Keratinocyte (primary cell): ENCODE measurements around the gene MTCH1. TPM values are rescaled to one million over a fixed set of nuclear protein-coding genes. Genes with fewer than 3 reads are reported as not detected.

ENCODE experiments used
- DNase-seq: peaks from one replicate; pipeline ENCODE4 v3.0.0-alpha.2; 2011; ENCODE audit warnings: low read depth, missing footprints, low spot score
- FAIRE-seq: peaks from 2 replicates; lab custom pipeline; 2011; peaks lifted over from hg19 to GRCh38; lab: Jason Lieb, UNC
- H2AFZ ChIP-seq: 2 replicates; pipeline ENCODE4 v1.6.0; 2012; ENCODE audit warnings: low read length, control low read depth, inconsistent platforms; ENCODE audit not compliant: control insufficient read depth
- H3K27ac ChIP-seq: 2 replicates; pipeline ENCODE4 v1.5.1; 2011; ENCODE audit warnings: low read length; ENCODE audit not compliant: control insufficient read depth, insufficient read depth
- H3K27me3 ChIP-seq: 3 replicates; pipeline ENCODE4 v1.6.0; 2011; ENCODE audit warnings: low read length; ENCODE audit not compliant: control insufficient read depth, insufficient read depth; ENCODE audit errors: extremely low read depth
- H3K36me3 ChIP-seq, 2 experiments: 2 replicates in 1 of 2; 3 replicates in 1 of 2; pipeline ENCODE4 v1.5.1; 2011; ENCODE audit warnings: low read length in 2 of 2, mild to moderate bottlenecking in 1 of 2; ENCODE audit not compliant: control insufficient read depth in 2 of 2, insufficient read depth in 2 of 2; ENCODE audit errors: extremely low read depth in 1 of 2
- H3K4me1 ChIP-seq: 3 replicates; pipeline ENCODE4 v1.5.1; 2011; ENCODE audit warnings: low read length; ENCODE audit not compliant: control insufficient read depth, insufficient read depth; ENCODE audit errors: extremely low read depth
- H3K4me2 ChIP-seq: 3 replicates; pipeline ENCODE4 v1.6.0; 2011; ENCODE audit warnings: low read depth, low read length; ENCODE audit not compliant: control insufficient read depth, insufficient read depth; ENCODE audit errors: extremely low read depth
- H3K4me3 ChIP-seq, 3 experiments: fragments of 200-600 bp in 1 of 3; sonication (generic) in 1 of 3; 2 replicates in 2 of 3; 3 replicates in 1 of 3; pipeline ENCODE4 v1.5.1; 2011 to 2016; ENCODE audit warnings: low read length in 3 of 3, mild to moderate bottlenecking in 3 of 3, control low read depth in 2 of 3, inconsistent platforms in 1 of 3, low read depth in 1 of 3, mixed read lengths in 1 of 3, mixed run types in 1 of 3, moderate library complexity in 1 of 3; ENCODE audit not compliant: control insufficient read depth in 2 of 3, insufficient read depth in 2 of 3; ENCODE audit errors: extremely low read depth in 1 of 3
- H3K79me2 ChIP-seq: 2 replicates; pipeline ENCODE4 v1.6.0; 2012; ENCODE audit warnings: low read length; ENCODE audit not compliant: control insufficient read depth, insufficient read depth
- H3K9ac ChIP-seq: 3 replicates; pipeline ENCODE4 v1.6.0; 2011; ENCODE audit warnings: low read length; ENCODE audit not compliant: control insufficient read depth, insufficient read depth; ENCODE audit errors: extremely low read depth
- H3K9me1 ChIP-seq: 3 replicates; pipeline ENCODE4 v1.6.0; 2011; ENCODE audit warnings: low read length; ENCODE audit not compliant: control insufficient read depth, insufficient read depth; ENCODE audit errors: extremely low read depth
- H3K9me3 ChIP-seq: 2 replicates; pipeline ENCODE4 v1.5.1; 2012; ENCODE audit warnings: low read depth, low read length; ENCODE audit not compliant: control insufficient read depth
- H4K20me1 ChIP-seq: 3 replicates; pipeline ENCODE4 v1.6.0; 2011; ENCODE audit warnings: low read length; ENCODE audit not compliant: control insufficient read depth, insufficient read depth; ENCODE audit errors: extremely low read depth
- EZH2 ChIP-seq: IDR thresholded peaks from one replicate; pipeline ENCODE4 v1.6.1; 2012; ENCODE audit warnings: inconsistent platforms, mild to moderate bottlenecking, low read length, moderate library complexity
- dilution Hi-C: fragments of 300-500 bp; cut with MboI; formaldehyde crosslinking; loops from one replicate; pipeline ENCODE4 v1.7.0; 2020; ENCODE audit warnings: low sequenced_read_pairs; ENCODE audit not compliant: extremely low pct_ligation_motif_present
- polyA plus RNA-seq, 5 experiments: library from polyadenylated mRNA; depleted of rRNA in 3 of 5; stranded (reverse) in 3 of 5; stranded (forward) in 1 of 5; unstranded in 1 of 5; fragments of >200 nt; gene quantifications; 1 replicate in 1 of 5; 2 replicates in 3 of 5; 3 replicates in 1 of 5; pipeline versions ENCODE4 v1.2.1 to v1.2.3, GENCODE V29; 2011 to 2012; ENCODE audit warnings: missing spikeins in 2 of 5, low read depth in 1 of 5, low replicate concordance in 1 of 5
- TF ChIP-seq, protein P1 (sequence below), 3 experiments: IDR thresholded peaks in 1 of 3; conservative IDR thresholded peaks in 1 of 3; optimal IDR thresholded peaks in 1 of 3; 2 replicates in 2 of 3; 3 replicates in 1 of 3; pipeline versions ENCODE3 to v1.5.1; 2011; ENCODE audit warnings: low read length in 3 of 3, mild to moderate bottlenecking in 3 of 3, moderate library complexity in 2 of 3, control low read depth in 1 of 3, inconsistent platforms in 1 of 3; ENCODE audit not compliant: insufficient read depth in 2 of 3; ENCODE audit errors: extremely low read depth in 1 of 3

MTCH1 gene
- polyA plus RNA-seq, 1 donor (not counting 4 experiments of a cell fraction or from before 2014, with no cell fraction given), result 88.8 TPM

DNA sequence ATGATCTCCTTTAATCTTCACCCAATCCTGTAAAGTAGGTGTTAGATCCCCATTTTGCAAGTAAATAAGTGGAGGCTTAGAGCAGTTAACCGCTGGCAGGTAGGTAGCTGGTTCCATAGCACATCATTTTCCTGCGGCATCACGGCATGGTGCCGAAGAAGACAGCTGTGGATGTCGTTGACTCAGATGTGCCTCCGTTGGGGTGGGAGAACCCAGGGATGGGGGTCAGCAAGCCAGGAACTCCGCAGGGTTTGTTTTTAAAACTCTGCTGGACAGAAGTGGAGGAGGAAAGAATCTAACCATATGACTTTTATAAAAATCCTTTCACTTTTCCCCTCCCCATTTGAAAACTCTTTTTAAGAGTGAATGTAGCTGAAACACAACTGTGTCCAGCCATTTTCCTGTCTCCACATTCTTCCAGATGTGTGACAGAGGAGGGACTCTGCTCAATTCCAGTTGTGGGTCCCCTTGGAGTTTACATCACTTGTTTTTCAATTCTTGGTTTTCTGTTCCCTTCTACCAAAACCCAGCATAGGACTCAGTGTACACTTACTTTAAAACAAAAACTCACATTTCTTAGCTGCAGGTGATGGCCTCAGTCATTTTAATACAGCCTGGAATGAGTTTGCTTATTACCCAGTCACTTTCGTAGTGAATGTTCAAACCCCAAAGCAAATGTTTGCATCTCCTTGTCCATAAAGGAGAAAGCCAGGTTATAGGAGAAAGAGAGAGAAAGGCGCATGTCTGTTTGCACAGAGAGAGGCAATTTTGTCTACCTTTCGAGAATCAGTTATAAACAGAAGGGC is 59.1 kb downstream of the MTCH1 start:
- H3K27me3 ChIP-seq, result no peaks in the 10 kb centered on the region
- no peaks in the 10 kb centered on the region for H4K20me1 ChIP-seq
- H3K9ac ChIP-seq, result no peak overlapping the region
- H3K4me3 ChIP-seq, result no peak overlapping the region
- TF ChIP-seq, protein P1, sequence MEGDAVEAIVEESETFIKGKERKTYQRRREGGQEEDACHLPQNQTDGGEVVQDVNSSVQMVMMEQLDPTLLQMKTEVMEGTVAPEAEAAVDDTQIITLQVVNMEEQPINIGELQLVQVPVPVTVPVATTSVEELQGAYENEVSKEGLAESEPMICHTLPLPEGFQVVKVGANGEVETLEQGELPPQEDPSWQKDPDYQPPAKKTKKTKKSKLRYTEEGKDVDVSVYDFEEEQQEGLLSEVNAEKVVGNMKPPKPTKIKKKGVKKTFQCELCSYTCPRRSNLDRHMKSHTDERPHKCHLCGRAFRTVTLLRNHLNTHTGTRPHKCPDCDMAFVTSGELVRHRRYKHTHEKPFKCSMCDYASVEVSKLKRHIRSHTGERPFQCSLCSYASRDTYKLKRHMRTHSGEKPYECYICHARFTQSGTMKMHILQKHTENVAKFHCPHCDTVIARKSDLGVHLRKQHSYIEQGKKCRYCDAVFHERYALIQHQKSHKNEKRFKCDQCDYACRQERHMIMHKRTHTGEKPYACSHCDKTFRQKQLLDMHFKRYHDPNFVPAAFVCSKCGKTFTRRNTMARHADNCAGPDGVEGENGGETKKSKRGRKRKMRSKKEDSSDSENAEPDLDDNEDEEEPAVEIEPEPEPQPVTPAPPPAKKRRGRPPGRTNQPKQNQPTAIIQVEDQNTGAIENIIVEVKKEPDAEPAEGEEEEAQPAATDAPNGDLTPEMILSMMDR (optimal IDR thresholded peaks at IDR 0.05 in 1 of 3, IDR thresholded peaks at IDR 0.05 in 1 of 3, conservative IDR thresholded peaks at IDR 0.05 in 1 of 3; ENCODE audit: extremely low read depth in 1 of 3, insufficient read depth in 2 of 3, low read length in 3 of 3), result no peak
- TF ChIP-seq EZH2, result no peak
- H3K9me1 ChIP-seq, result no peaks in the 10 kb centered on the region
- DNase-seq (no peak), FAIRE-seq (no peak)
- peaks cover 7 to 13% of the 10 kb centered on the region in 2 experiments for H3K36me3 ChIP-seq
- no peaks in the 10 kb centered on the region for H3K9me3 ChIP-seq
- H2AFZ ChIP-seq, result no peak overlapping the region
- no peak overlapping the region for H3K4me2 ChIP-seq
- H3K27ac ChIP-seq, result no peak overlapping the region
- dilution Hi-C loops, result no loop called here
- H3K4me1 ChIP-seq, result no peaks in the 10 kb centered on the region
- H3K79me2 ChIP-seq, result no peaks in the 10 kb centered on the region

DNA sequence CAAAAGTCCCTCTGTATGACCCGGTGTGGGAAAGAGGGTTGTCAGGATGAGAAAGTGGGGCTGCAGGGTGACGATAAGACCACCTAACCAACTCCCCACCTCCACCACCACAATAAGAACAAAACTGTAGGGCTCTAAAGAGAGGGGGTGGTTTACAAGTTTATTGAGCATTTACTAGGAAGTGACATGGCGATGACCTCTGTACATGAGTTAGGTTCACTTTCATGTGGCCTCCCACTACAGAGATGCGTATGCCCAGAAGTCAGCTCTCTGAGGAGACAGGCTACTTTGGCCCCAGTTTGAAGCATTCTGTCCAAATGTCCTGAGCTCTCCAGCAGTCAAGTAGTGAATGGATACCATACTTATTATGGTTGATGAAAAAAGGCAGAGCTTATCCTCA is 60.2 kb downstream of the MTCH1 start:
- no peaks in the 10 kb centered on the region for H3K79me2 ChIP-seq
- no peaks in the 10 kb centered on the region for H4K20me1 ChIP-seq
- H3K9me3 ChIP-seq, result no peaks in the 10 kb centered on the region
- H3K9ac ChIP-seq, result no peak overlapping the region
- no peak overlapping the region for H3K4me3 ChIP-seq
- TF ChIP-seq, protein P1 (optimal IDR thresholded peaks at IDR 0.05 in 1 of 3, IDR thresholded peaks at IDR 0.05 in 1 of 3, conservative IDR thresholded peaks at IDR 0.05 in 1 of 3; ENCODE audit: extremely low read depth in 1 of 3, insufficient read depth in 2 of 3, low read length in 3 of 3), result no peak
- no peak for TF ChIP-seq EZH2
- no peaks in the 10 kb centered on the region for H3K9me1 ChIP-seq
- no peak for DNase-seq
- FAIRE-seq, result no peak
- H3K27me3 ChIP-seq, result no peaks in the 10 kb centered on the region
- H2AFZ ChIP-seq, result no peak overlapping the region
- dilution Hi-C loops, result no loop called here
- H3K4me2 ChIP-seq, result no peak overlapping the region
- no peaks in the 10 kb centered on the region for H3K4me1 ChIP-seq
- H3K36me3 ChIP-seq, result peaks cover 7 to 16% of the 10 kb centered on the region in 2 experiments
- no peak overlapping the region for H3K27ac ChIP-seq
